Adipocyte (in vitro differentiated cells): ENCODE data around the gene NCF2.

ENCODE experiments used
- DNase-seq: peaks from one replicate; pipeline ENCODE4 v3.0.0-alpha.2; 2015; ENCODE audit warnings: low read depth
- H3K27me3 ChIP-seq: replicated peaks from 2 replicates; pipeline ENCODE4 v1.7.0; 2013; ENCODE audit warnings: mild to moderate bottlenecking, low read length, moderate library complexity; ENCODE audit not compliant: control insufficient read depth, insufficient read depth
- H3K36me3 ChIP-seq: 2 replicates; pipeline ENCODE4 v1.7.0; 2013; ENCODE audit warnings: low read length, mild to moderate bottlenecking, moderate library complexity; ENCODE audit not compliant: control insufficient read depth, insufficient read depth, severe bottlenecking
- H3K4me1 ChIP-seq: 2 replicates; pipeline ENCODE4 v1.7.0; 2013; ENCODE audit warnings: mild to moderate bottlenecking, low read length, moderate library complexity; ENCODE audit not compliant: control insufficient read depth, insufficient read depth
- H3K4me3 ChIP-seq: 2 replicates; pipeline ENCODE4 v1.7.0; 2013; ENCODE audit warnings: mild to moderate bottlenecking, low read length, moderate library complexity
- H3K9ac ChIP-seq: 2 replicates; pipeline ENCODE4 v1.7.0; 2013; ENCODE audit warnings: mild to moderate bottlenecking, low read length, moderate library complexity
- H3K9me3 ChIP-seq: 2 replicates; pipeline ENCODE4 v1.7.0; 2013; ENCODE audit warnings: mild to moderate bottlenecking, low read length, moderate library complexity; ENCODE audit not compliant: control insufficient read depth

The NCF2 gene

DNA sequence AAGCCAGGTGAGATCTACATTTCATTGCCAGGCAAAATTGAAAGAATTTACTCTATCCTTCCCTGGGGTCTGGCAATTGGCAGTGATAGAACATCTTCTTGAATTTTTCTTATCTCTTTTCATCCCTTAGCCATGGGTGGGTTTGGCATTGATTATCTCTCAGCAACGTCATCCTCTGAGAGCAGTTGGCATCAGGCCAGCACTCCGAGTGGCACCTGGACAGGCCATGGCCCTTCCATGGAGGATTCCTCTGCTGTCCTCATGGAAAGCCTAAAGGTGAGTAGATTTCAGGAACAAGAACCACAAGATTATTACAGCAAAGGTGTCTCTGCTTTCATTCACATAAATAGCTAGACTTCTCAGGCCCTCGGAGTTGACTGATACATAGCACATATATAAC is 39.3 kb downstream of the NCF2 start:
- Histone ChIP-seq H3K36me3 (peaks cover 95% of the 10 kb centered on the region), H3K4me1 (no peaks in the 10 kb centered on the region), H3K9me3 (no peaks in the 10 kb centered on the region), H3K27me3 (no peaks in the 10 kb centered on the region), H3K9ac (no peak overlapping the region), H3K4me3 (no peak overlapping the region)
- no peak for DNase-seq

DNA sequence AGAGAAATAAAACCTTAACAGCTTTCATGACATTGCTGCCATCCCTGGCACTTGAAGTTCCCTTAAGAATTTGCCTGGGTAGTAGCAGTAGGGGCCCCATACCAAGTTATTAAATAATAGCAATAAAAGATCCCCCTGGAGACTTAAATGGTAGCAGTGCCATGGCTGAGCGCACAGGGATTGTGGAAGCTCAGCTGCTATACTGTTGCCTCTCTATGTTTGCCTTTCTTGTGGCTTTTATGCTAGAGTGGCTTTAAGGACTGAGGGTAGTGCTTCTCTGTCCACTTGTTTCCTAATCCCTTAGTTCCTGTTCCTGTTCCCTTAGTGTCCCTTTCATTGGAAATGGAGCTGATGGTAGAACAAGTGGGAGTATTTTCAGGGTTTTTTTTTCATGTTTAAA is 42.1 kb downstream of the NCF2 start:
- Histone ChIP-seq H3K9me3 (no peaks in the 10 kb centered on the region), H3K36me3 (peaks cover 90% of the 10 kb centered on the region), H3K4me1 (no peaks in the 10 kb centered on the region), H3K9ac (no peak overlapping the region), H3K4me3 (no peak overlapping the region), H3K27me3 (no peaks in the 10 kb centered on the region)
- DNase-seq = no peak

DNA sequence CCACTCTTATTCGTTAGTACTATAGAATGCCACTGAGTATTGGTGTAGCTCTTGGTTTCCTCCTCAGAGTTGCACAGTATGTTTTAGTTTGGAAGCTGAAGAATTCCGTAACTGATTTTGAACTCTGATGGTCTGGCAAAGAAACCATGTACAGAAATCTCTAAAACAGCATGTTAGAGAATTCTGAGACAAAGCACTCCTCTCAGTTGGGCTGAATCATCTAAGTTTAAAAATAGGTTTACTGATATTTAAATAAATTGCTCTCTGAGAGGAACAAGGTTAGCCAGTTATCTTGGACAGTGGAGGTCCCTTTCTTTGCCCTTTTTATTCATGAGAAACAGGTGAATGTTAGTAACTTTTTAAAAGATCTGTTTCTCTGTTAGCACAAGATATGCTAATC is 43.8 kb downstream of the NCF2 start:
- no peak overlapping the region for H3K9ac ChIP-seq
- H3K4me1 ChIP-seq = no peaks in the 10 kb centered on the region
- H3K4me3 ChIP-seq = no peak overlapping the region
- no peaks in the 10 kb centered on the region for H3K9me3 ChIP-seq
- no peak for DNase-seq
- peaks cover 87% of the 10 kb centered on the region for H3K36me3 ChIP-seq
- H3K27me3 ChIP-seq = no peaks in the 10 kb centered on the region

DNA sequence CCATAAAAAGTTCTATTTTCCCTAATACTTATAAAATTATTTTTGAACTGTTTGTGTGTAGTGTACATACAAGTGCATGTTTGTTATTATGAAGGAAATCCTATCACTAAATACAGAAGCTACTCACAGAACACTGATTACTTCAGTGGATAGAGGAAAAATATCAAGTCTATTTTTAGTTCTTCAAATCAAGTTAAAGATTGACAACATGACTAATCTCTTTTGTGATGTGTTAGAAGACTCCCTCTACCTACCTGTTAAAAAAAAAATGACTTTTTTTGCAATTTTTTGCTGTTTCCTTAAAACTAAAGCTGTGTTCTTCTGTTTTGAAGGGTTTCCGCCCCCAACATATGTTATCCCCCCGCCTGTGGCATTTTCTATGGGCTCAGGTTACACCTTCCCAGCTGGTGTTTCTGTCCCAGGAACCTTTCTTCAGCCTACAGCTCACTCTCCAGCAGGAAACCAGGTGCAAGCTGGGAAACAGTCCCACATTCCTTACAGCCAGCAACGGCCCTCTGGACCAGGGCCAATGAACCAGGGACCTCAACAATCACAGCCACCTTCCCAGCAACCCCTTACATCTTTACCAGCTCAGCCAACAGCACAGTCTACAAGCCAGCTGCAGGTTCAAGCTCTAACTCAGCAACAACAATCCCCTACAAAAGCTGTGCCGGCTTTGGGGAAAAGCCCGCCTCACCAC is 45.5 kb downstream of the NCF2 start:
- peaks cover 87% of the 10 kb centered on the region for H3K36me3 ChIP-seq
- H3K9me3 ChIP-seq = no peaks in the 10 kb centered on the region
- H3K4me1 ChIP-seq = no peaks in the 10 kb centered on the region
- no peak for DNase-seq
- H3K4me3 ChIP-seq = no peak overlapping the region
- no peak overlapping the region for H3K9ac ChIP-seq
- H3K27me3 ChIP-seq = no peaks in the 10 kb centered on the region

DNA sequence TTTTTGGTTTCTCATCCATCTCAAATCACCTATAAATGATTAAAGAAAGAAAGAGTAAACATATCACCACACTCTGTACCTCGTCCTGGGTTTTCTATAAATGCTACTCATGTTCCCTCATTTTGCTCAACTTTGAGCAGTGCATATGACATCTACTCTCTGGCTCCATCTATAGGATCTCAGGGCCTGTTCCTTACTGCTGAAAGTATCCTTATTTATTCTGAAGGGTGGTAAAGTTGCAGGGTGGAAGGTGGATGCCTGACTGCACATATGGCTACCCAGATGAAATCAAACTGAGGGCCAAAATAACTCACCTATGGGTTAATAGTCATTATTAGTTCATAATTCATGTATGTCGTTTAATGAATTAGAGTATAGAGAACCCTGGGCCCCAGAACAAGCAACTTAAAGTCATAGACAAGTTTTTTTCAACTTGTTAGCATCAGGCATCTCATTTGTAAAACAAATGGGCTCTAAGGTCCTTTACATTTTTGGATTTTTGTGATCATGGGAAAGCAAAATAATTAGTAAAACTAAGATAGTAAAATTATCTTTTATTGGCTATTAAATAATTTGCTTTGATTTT is 46.5 kb downstream of the NCF2 start:
- DNase-seq = peak; percentile 87
- Histone ChIP-seq H3K9me3 (no peaks in the 10 kb centered on the region), H3K9ac (peak overlapping the region; percentile 54), H3K36me3 (peaks cover 88% of the 10 kb centered on the region), H3K4me3 (no peak overlapping the region), H3K27me3 (no peaks in the 10 kb centered on the region), H3K4me1 (no peaks in the 10 kb centered on the region)

DNA sequence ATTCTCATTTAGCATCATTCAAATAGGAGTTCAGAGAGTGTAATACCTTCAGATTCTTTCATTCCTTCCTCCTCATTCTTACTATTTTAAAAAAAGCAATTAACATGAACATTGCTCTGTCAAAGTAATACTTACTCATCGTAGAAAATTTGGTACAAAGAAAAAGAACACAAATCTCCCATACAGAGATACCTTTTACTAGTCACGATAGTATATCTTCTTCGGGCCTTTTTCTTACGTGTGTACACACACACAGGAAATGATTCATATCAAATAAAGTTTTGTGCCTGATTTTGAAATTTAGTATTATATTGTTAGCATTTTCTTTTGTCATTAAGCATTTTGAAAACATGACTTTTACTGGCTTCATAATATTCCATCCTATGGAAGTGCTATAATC is 52.9 kb downstream of the NCF2 start:
- no peak for DNase-seq
- no peak overlapping the region for H3K9ac ChIP-seq
- peaks cover 99% of the 10 kb centered on the region for H3K36me3 ChIP-seq
- no peaks in the 10 kb centered on the region for H3K27me3 ChIP-seq
- H3K9me3 ChIP-seq = no peaks in the 10 kb centered on the region
- no peak overlapping the region for H3K4me3 ChIP-seq
- no peaks in the 10 kb centered on the region for H3K4me1 ChIP-seq

DNA sequence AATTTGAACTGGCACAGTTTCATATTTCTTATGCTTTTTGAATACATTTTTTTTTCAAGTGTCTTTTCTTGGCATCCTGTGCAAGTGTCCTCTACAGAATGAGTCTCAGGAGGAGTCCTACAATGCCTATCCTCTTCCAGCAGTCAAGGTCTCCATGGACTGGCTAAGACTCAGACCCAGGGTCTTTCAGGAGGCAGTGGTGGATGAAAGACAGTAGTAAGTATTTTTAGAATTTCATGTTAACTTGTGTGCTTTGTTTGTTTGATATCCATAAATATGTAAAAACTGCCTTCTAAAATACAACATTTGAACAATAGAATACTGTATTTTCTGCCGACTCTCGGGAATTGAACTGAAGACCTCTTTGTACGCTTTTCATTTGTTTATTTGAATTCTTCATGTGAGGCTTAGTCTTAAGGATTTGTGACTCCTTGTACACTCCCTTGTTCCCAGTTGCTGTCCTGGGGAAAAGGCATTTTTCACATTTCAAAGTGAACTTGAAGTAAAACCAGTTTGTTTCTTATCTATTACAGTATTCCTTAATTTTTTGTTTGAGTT is 56.6 kb downstream of the NCF2 start:
- H3K9ac ChIP-seq = no peak overlapping the region
- H3K9me3 ChIP-seq = no peaks in the 10 kb centered on the region
- no peaks in the 10 kb centered on the region for H3K4me1 ChIP-seq
- H3K4me3 ChIP-seq = no peak overlapping the region
- no peak for DNase-seq
- H3K27me3 ChIP-seq = no peaks in the 10 kb centered on the region
- peaks cover 90% of the 10 kb centered on the region for H3K36me3 ChIP-seq

DNA sequence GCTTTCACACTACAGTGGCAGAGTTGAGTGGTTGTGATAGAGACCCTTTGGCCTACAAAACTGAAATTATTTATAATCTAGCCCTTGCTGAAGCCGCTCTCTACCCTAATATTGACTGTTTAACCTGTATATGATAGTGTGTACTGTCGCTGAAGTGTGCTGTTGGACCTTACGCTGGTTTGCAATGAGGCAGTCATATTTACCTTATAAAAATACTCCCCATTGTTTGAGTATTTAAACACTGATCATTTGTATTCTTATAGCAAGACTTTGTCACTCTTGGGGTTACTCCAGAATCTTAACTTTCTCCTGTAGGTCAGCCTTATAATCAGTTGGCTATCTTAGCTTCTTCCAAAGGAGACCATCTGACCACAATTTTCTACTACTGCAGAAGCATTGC is 61.7 kb downstream of the NCF2 start:
- no peaks in the 10 kb centered on the region for H3K9me3 ChIP-seq
- H3K27me3 ChIP-seq = no peaks in the 10 kb centered on the region
- H3K36me3 ChIP-seq = peaks cover 73% of the 10 kb centered on the region
- H3K9ac ChIP-seq = no peak overlapping the region
- no peak for DNase-seq
- no peaks in the 10 kb centered on the region for H3K4me1 ChIP-seq
- H3K4me3 ChIP-seq = no peak overlapping the region

DNA sequence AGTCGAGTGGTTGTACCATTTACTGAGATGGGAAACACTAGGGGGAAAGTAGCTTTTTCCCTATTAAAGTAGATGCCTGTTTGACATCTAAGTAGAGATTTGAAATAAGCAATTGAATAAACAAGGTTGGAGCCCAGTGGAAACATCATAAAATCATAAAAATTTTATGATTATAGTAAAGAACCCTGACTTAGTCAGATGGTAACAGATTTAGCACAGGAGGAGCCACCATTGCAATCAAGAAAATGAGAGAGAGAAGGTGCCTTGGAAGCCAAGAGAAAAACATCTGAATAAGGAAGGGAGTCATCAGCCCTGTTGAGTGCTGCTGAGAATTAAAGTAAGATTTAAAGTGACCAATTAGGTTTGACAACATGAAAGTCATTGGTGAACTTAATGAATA is 68.2 kb downstream of the NCF2 start:
- Histone ChIP-seq H3K9me3 (no peaks in the 10 kb centered on the region), H3K4me1 (no peaks in the 10 kb centered on the region), H3K27me3 (no peaks in the 10 kb centered on the region), H3K4me3 (no peak overlapping the region), H3K9ac (no peak overlapping the region), H3K36me3 (peaks cover 51% of the 10 kb centered on the region)
- DNase-seq = no peak

DNA sequence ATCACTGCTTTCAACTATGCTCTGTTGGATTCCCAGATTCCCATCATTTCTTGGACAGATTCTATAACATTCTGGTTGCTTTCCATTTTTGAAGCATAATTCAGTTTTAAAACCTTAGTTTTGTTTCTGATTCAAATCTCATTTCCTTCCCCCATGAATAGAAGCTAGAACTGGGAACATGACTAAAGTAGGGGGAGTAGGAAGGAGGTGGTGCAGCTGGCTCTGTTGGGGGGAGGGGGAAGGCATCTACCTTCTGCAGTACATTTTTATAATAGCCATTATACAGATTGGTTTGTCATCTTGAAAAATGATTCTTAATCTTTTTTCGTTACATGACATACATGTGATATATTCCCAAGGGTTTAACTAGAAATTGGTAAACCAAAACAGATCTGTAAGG is 69.9 kb downstream of the NCF2 start:
- no peak overlapping the region for H3K4me3 ChIP-seq
- no peaks in the 10 kb centered on the region for H3K9me3 ChIP-seq
- no peak for DNase-seq
- H3K9ac ChIP-seq = no peak overlapping the region
- H3K27me3 ChIP-seq = no peaks in the 10 kb centered on the region
- peaks cover 45% of the 10 kb centered on the region for H3K36me3 ChIP-seq
- peaks cover 5% of the 10 kb centered on the region for H3K4me1 ChIP-seq

DNA sequence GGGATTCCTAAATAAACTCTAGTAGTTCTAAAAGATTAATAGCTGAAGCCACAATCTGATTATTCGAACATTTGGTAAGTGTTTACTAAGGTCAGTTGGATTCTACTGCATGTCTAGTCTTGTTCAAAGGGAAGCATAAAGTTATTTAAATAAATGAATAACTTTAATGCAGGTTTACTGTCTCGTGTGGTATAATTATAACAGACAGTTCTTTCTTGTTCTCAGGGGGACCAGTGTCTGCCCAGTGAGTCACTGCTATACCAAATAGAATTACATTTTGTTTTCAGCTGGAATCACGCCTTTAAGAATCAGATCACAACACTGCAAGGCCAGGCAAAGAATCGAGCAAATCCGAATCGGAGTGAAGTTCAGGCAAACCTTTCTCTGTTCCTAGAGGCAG is 72.9 kb downstream of the NCF2 start:
- peaks cover 20% of the 10 kb centered on the region for H3K4me1 ChIP-seq
- peaks cover 28% of the 10 kb centered on the region for H3K36me3 ChIP-seq
- no peak overlapping the region for H3K4me3 ChIP-seq
- no peaks in the 10 kb centered on the region for H3K27me3 ChIP-seq
- H3K9me3 ChIP-seq = no peaks in the 10 kb centered on the region
- no peak overlapping the region for H3K9ac ChIP-seq
- DNase-seq = no peak
